ENCODE data around the gene PDE2A. TPM values are rescaled to one million over a fixed set of nuclear protein-coding genes. Genes with fewer than 3 reads are reported as not detected.

Gene PDE2A
- total RNA-seq, 1 donor from 2014 or later: 0.82 TPM

DNA sequence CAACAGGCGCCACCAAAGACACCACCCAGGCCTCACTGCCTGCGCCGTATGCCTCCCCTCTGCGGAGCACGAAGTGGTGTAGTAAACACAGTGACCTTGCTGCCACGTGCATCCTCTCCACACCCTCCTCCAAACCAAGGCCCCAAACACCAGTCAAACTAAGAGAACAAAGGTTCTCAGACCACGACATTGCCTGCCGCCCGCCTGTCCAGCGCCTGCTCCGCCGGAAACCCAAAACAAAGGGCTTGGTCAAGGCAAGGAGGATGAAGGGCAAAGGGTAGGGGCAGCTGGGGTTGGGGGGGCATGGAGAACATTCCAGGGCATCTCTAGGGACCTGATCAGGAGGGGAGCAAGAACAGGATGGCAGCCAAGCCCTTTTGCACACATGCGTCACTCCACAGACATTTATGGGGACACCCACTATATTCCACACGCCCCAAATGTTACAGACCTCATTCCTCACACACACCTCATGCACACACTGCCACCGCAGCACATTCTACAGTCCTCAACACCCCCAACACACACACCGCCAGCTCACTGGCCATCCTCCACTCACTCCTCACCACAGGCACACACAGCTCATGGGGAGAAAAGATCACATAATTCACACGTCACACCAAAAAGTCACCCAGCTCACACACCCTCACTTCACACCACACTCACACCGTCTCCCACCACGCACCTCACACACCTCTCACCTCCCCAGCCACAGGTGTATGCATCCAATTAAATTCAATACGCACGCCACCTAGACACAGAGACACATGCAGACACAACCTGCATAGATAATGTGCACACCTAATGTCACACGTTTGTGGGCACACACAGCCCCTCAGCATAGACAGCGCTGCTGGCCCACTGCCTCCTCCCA is 34.5 kb downstream of the PDE2A start:
- Histone ChIP-seq H3K79me2 (ENCODE audit: insufficient read depth, low read length) (no peaks in the 10 kb centered on the region), H3K4me3 (ENCODE audit: insufficient read depth, low read depth, low read length) (no peak overlapping the region), H3K4me1 (ENCODE audit: insufficient read depth, low read length) (peaks cover 5% of the 10 kb centered on the region), H3K27ac (ENCODE audit: low read depth, low read length) (no peak overlapping the region), H3K4me2 (ENCODE audit: low read length) (no peak overlapping the region), H3K27me3 (ENCODE audit: insufficient read depth, low read length) (peaks cover 28% of the 10 kb centered on the region), H3K9ac (ENCODE audit: low read length) (no peak overlapping the region), H3K9me3 (ENCODE audit: insufficient read depth, low read depth, low read length) (no peaks in the 10 kb centered on the region), H2AFZ (ENCODE audit: low read depth, low read length) (no peak overlapping the region), H4K20me1 (ENCODE audit: insufficient read depth, low read length) (peaks cover 8% of the 10 kb centered on the region), H3K36me3 (ENCODE audit: insufficient read depth, low read length) (no peaks in the 10 kb centered on the region)
- no peak overlapping the region for H3K27ac Mint-ChIP-seq (ENCODE audit: unreplicated experiment)
- no peak overlapping the region for H3K4me3 Mint-ChIP-seq (ENCODE audit: unreplicated experiment)
- H3K27me3 Mint-ChIP-seq (ENCODE audit: low read depth, unreplicated experiment): peaks cover 32% of the 10 kb centered on the region
- H3K4me1 Mint-ChIP-seq (ENCODE audit: low read depth, unreplicated experiment): no peaks in the 10 kb centered on the region
- no peak for TF ChIP-seq EZH2 (IDR thresholded peaks at IDR 0.05; ENCODE audit: insufficient read depth, low read length)
- TF ChIP-seq, protein P1, sequence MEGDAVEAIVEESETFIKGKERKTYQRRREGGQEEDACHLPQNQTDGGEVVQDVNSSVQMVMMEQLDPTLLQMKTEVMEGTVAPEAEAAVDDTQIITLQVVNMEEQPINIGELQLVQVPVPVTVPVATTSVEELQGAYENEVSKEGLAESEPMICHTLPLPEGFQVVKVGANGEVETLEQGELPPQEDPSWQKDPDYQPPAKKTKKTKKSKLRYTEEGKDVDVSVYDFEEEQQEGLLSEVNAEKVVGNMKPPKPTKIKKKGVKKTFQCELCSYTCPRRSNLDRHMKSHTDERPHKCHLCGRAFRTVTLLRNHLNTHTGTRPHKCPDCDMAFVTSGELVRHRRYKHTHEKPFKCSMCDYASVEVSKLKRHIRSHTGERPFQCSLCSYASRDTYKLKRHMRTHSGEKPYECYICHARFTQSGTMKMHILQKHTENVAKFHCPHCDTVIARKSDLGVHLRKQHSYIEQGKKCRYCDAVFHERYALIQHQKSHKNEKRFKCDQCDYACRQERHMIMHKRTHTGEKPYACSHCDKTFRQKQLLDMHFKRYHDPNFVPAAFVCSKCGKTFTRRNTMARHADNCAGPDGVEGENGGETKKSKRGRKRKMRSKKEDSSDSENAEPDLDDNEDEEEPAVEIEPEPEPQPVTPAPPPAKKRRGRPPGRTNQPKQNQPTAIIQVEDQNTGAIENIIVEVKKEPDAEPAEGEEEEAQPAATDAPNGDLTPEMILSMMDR (IDR thresholded peaks at IDR 0.05; ENCODE audit: insufficient read depth, low read depth, low read length): no peak
- H3K9me3 Mint-ChIP-seq (ENCODE audit: unreplicated experiment): no peaks in the 10 kb centered on the region
- DNase-seq (ENCODE audit: low read depth) (no peak), FAIRE-seq (no peak)
- H3K36me3 Mint-ChIP-seq (ENCODE audit: low read depth, unreplicated experiment): no peaks in the 10 kb centered on the region

DNA sequence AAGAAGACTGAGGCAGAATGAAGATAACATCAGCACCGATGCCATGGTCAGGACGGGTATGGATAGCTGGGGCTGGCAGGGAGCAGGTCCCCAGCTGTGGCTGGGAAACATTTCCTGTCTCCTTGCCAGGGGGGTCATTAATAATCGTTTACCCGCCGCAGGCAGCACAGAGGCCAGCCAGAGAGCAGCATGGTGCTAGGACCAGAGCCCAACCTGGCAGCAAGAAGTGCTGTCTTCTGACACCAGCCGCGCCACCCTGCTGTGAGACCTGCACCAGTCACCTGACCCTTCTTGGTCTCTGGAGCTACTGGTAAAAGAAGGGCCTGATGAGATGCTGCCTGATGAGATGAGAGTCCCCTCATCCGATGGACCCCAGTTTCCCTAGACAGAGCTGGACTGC is 36.3 kb downstream of the PDE2A start:
- TF ChIP-seq EZH2 (IDR thresholded peaks at IDR 0.05; ENCODE audit: insufficient read depth, low read length): no peak
- TF ChIP-seq, protein P1 (IDR thresholded peaks at IDR 0.05; ENCODE audit: insufficient read depth, low read depth, low read length): no peak
- no peaks in the 10 kb centered on the region for H3K36me3 Mint-ChIP-seq (ENCODE audit: low read depth, unreplicated experiment)
- DNase-seq (ENCODE audit: low read depth) (no peak), FAIRE-seq (no peak)
- H3K9me3 ChIP-seq (ENCODE audit: insufficient read depth, low read depth, low read length): no peaks in the 10 kb centered on the region
- H3K4me1 ChIP-seq (ENCODE audit: insufficient read depth, low read length): peaks cover 4% of the 10 kb centered on the region
- no peak overlapping the region for H3K4me3 Mint-ChIP-seq (ENCODE audit: unreplicated experiment)
- H3K9me3 Mint-ChIP-seq (ENCODE audit: unreplicated experiment): no peaks in the 10 kb centered on the region
- H3K27me3 Mint-ChIP-seq (ENCODE audit: low read depth, unreplicated experiment): peaks cover 39% of the 10 kb centered on the region
- no peak overlapping the region for H3K9ac ChIP-seq (ENCODE audit: low read length)
- no peaks in the 10 kb centered on the region for H3K36me3 ChIP-seq (ENCODE audit: insufficient read depth, low read length)
- no peak overlapping the region for H3K27ac Mint-ChIP-seq (ENCODE audit: unreplicated experiment)
- peaks cover 28% of the 10 kb centered on the region for H3K27me3 ChIP-seq (ENCODE audit: insufficient read depth, low read length)
- peaks cover 8% of the 10 kb centered on the region for H4K20me1 ChIP-seq (ENCODE audit: insufficient read depth, low read length)
- no peak overlapping the region for H3K4me2 ChIP-seq (ENCODE audit: low read length)
- H3K4me1 Mint-ChIP-seq (ENCODE audit: low read depth, unreplicated experiment): no peaks in the 10 kb centered on the region
- no peaks in the 10 kb centered on the region for H3K79me2 ChIP-seq (ENCODE audit: insufficient read depth, low read length)
- no peak overlapping the region for H3K27ac ChIP-seq (ENCODE audit: low read depth, low read length)
- H2AFZ ChIP-seq (ENCODE audit: low read depth, low read length): no peak overlapping the region
- H3K4me3 ChIP-seq (ENCODE audit: insufficient read depth, low read depth, low read length): no peak overlapping the region

DNA sequence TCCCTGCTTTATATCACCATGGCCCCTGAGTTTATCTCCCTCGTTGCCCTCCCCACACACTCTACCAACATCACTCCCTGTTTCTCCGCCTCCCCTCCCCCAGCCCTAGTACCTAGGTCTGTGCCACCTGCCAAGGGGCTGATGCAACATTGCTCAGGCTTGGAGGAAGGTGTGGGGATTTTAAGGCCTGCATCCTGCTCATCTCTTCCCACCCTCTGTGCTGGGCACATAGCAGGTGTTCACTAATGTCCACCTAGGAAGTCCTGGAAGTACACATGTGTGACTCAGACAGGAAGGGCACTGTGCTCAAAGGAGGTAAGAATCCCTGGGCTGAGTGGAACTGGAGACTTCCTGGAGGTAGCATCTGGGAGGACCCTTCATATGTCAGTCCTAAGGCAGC is 37.0 kb downstream of the PDE2A start:
- FAIRE-seq: no peak

More for the DNA sequence above, 37.0 kb downstream of the PDE2A start:
- Histone ChIP-seq H3K4me1 (ENCODE audit: insufficient read depth, low read length) (peaks cover 9% of the 10 kb centered on the region), H3K9me3 (ENCODE audit: insufficient read depth, low read depth, low read length) (no peaks in the 10 kb centered on the region), H3K9ac (ENCODE audit: low read length) (no peak overlapping the region), H3K4me2 (ENCODE audit: low read length) (no peak overlapping the region), H3K79me2 (ENCODE audit: insufficient read depth, low read length) (no peaks in the 10 kb centered on the region), H3K4me3 (ENCODE audit: insufficient read depth, low read depth, low read length) (no peak overlapping the region), H3K27ac (ENCODE audit: low read depth, low read length) (no peak overlapping the region), H4K20me1 (ENCODE audit: insufficient read depth, low read length) (peaks cover 8% of the 10 kb centered on the region), H3K27me3 (ENCODE audit: insufficient read depth, low read length) (peaks cover 28% of the 10 kb centered on the region), H2AFZ (ENCODE audit: low read depth, low read length) (no peak overlapping the region), H3K36me3 (ENCODE audit: insufficient read depth, low read length) (no peaks in the 10 kb centered on the region)
- H3K4me1 Mint-ChIP-seq (ENCODE audit: low read depth, unreplicated experiment): no peaks in the 10 kb centered on the region
- peaks cover 42% of the 10 kb centered on the region for H3K27me3 Mint-ChIP-seq (ENCODE audit: low read depth, unreplicated experiment)
- no peak overlapping the region for H3K4me3 Mint-ChIP-seq (ENCODE audit: unreplicated experiment)
- TF ChIP-seq, protein P1 (IDR thresholded peaks at IDR 0.05; ENCODE audit: insufficient read depth, low read depth, low read length): no peak
- TF ChIP-seq EZH2 (IDR thresholded peaks at IDR 0.05; ENCODE audit: insufficient read depth, low read length): no peak
- H3K9me3 Mint-ChIP-seq (ENCODE audit: unreplicated experiment): no peaks in the 10 kb centered on the region
- no peaks in the 10 kb centered on the region for H3K36me3 Mint-ChIP-seq (ENCODE audit: low read depth, unreplicated experiment)
- H3K27ac Mint-ChIP-seq (ENCODE audit: unreplicated experiment): no peak overlapping the region
- DNase-seq (ENCODE audit: low read depth): no peak

Data from astrocyte (in vitro differentiated cells and primary cell).